Measurements from ENCODE around the gene USH1C.

Gene USH1C

GRCh38 chr11:17543574-17544180 is 539 bp downstream of the USH1C start:
- no peak for DNase-seq

DNA sequence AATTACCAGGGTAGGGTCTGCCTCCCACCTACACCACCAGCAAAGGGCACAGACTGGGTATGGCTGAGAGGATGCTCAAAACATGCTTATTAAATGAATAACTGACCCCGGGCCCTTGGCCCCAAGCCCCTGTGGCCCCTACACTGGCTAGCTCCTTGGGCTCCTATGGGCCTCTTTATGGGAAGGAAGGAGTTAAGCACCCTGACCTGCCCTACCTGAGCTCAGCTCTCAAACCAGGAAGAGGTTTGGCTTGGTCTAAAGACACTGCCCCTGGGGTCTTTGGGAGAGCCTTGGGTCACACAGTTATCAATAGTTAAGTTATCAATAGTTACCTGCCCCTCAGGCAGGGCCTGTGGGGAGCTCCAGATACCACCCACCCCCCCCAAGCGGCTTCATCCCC is 1.2 kb downstream of the USH1C start:
- no peak for DNase-seq

GRCh38 chr11:17542249-17542648 is 2.0 kb downstream of the USH1C start:
- DNase-seq: no peak

GRCh38 chr11:17541330-17541885 is 2.8 kb downstream of the USH1C start:
- DNase-seq: no peak

- DNase-seq: no peak
Measured at GRCh38 chr11:17540807-17541206, 3.4 kb downstream of the USH1C start.

- no peak for DNase-seq
Measured at GRCh38 chr11:17538731-17539130, 5.5 kb downstream of the USH1C start.

DNA sequence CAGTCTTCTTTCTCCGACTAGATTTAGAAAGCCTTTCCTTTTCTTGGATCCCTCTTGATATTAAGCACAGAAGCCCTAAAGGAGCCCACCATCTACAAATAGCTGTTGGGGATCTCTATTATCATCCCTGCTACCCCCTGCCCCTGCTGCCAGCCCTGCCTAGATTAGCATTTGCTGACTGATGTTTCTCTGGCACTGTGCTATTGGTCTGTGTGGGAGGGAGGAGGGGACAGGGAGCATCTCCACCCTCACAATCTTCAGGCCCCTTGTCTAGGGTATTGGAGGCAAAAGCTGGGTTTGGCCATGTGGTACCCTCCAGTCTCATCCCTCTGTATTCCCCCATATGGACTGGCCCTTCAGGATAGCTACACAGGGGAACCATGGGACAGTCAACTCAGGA is 6.2 kb downstream of the USH1C start:
- DNase-seq: no peak

GRCh38 chr11:17537261-17537660 is 7.0 kb downstream of the USH1C start:
- no peak for DNase-seq

- no peak for DNase-seq
Measured at GRCh38 chr11:17535488-17535887, 8.7 kb downstream of the USH1C start.

- no peak for DNase-seq
Measured at GRCh38 chr11:17533778-17534415, 10.3 kb downstream of the USH1C start.

DNA sequence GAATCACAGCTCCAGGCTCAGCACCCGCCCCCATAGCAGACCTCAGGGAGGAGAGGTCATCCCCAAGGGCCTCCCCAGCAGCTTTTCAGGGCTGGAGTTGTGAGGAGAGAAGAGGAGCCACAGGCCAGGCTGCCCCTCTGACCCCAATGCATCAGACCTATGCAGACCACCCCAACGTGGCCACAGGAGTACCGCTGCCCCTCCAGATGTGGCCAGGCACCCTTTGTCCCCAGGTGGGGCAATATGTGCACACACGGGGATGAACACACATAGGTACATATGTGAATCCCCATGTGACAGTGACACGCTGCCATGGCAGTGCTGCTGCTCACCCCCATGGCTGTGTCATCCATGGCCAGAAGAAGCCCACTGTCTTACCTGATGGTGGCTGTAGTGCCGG is 10.9 kb downstream of the USH1C start:
- DNase-seq: no peak

DNA sequence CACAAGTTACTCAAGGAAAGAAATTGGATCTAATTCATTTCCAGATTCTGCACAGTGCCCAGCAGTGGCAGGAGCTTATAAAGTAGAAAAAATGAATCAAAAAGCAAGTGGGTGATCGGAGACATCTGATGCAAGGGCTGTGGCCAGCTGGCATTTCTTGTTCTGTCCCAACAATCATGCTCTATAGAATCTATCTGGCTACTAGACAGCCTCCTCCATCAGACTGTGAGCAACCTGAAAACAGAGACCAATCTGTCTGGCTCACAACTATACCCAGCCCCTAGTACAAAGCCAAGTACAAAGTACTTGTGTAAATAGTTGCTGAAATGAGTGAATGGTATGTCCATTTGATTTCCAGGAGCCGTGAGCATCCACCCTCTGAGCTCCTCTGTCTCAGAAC is 11.4 kb downstream of the USH1C start:
- DNase-seq: no peak

GRCh38 chr11:17531636-17532113 is 12.5 kb downstream of the USH1C start:
- DNase-seq: no peak

DNA sequence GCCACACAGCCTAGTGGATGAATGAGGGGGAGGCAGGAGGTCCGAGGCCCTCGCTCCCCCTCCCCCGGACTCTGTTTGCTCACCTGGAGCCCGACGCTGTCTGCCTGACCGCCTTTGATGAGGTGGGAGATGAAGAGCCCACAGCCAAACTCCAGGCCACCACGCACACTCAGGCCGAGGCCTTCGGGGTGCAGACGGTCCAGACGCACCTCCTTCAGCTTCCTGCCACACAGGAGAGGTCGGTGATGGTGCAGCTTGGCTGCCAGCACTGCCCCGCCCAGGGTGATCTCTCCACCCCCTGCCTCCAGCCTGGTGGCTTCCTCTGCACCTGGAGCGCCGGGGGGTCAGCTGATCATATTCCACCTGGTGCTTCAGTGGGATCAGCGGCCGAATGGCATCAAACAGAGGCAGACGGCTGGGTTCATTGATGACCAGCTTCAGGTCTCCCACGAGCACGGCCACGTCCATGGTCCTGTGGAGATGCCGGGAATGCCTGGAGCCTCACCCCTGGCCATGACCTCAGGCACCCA is 13.1 kb downstream of the USH1C start:
- no peak for DNase-seq

GRCh38 chr11:17529844-17530185 is 14.4 kb downstream of the USH1C start:
- no peak for DNase-seq

DNA sequence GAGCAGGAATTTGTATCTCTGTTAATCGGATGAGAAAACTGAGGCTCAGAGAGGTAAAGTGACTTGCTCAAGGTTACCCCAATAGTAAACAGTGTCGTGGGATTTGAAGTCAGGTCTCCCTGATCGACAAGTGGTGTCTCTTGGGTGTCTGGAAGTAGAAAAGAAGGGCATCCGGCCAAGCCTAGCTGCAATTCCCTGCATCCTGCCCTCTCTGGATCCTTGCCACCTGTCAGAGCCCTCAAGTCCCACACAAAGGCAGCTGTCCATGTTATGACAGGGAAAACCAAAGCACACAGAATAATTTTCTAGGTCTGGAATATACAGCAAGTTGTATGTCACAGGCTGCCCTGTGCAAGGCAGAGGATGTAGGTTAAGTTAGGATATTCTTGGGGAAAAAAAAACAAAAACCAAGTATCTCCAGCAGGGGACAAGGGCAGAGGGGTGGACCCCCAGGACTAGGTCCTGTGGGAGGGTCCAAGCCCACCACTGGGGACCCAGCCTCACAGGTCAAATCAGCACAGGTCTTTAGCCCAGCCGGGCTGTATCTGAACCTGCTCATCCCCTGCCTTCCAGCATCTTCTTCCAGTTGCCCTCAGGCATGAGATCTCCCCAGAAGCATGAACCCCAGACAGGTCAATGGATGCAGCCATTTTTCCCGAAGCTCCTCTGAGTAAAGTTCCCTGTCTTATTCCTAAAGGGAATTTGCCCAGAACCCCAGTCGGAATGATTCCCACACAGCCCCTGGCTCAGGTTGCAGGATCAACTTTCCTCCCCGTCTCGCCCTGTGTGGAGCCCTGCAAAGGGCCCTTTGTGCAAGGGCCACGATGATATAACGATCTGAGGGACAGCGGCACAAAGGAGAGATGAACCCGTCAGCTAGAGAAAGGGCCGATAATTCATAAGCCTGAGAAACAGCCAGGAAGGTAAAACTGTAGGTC is 15.0 kb downstream of the USH1C start:
- no peak for DNase-seq

DNA sequence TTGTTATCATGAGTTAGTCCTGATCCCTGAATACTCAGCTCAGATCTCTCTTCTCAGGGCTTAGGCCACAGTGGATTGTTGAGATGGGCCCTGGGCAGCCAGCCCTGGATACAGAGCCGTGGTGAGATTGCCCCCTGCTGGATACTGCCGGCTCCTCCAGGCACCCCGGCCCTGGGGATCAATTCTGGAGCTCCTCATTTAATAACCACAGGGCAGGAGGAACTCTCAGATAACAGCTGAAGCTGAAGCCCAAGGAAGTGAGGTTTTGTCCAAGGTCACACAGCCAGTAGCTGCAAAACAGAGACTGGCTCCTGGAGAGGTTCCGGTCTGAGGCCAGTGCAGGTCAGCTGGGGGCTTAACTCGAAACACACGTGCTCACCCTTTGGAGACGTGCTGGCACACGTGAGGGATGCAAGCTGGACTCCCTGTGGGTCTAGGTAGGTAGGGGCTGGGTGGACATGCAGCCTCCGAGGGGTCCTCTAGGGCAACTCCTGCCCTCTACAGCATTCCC is 16.0 kb downstream of the USH1C start:
- peak in 1 of 2 experiments; percentile 27 for DNase-seq

GRCh38 chr11:17527628-17527995 is 16.6 kb downstream of the USH1C start:
- no peak for DNase-seq

GRCh38 chr11:17526931-17527627 is 17.1 kb downstream of the USH1C start:
- DNase-seq: no peak

- DNase-seq: no peak
Measured at GRCh38 chr11:17526326-17526725, 17.9 kb downstream of the USH1C start.

DNA sequence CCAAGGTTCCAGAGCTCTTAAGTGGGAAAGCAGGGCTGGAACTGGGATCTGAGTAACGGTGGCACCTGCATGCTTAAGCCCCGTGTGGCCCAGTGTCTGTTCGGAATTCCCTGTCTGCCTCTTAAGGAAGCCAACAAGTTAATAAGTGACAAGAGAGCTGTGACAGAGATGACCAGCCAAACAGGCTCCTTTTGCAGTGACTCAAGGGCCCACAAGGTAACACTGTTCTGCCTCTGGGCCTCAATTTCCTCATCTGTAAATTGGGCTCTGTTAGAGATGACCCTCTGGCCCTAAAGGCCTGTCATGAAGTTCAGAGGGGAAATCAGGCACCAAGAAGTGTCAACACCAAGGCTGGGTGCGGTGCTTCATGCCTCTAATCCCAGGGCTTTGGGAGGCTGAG is 18.6 kb downstream of the USH1C start:
- no peak for DNase-seq

GRCh38 chr11:17524221-17524620 is 20.0 kb downstream of the USH1C start:
- no peak for DNase-seq

DNA sequence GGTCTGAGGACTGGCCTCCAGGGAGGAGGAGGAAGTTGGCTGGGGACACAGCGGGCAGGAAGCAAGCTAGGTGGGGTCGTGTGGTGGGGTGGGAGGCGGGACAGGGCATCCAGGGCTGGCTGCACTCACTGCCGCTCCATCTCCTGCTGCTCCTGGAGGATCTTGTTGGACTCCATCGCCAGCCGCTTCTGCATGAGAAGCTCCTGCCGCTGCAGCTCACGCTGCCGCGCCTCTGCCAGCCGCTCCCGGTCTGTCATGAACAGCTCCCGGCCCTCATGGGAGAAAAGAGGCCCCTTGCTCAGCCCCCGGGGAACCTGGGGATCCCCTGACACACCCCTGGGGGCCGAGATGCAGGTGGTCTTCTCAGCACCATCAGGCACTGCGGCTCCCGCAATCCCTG is 21.6 kb downstream of the USH1C start:
- no peak for DNase-seq
